ENCODE measurements around the gene XRCC1. TPM values are rescaled to one million over a fixed set of nuclear protein-coding genes. Genes with fewer than 3 reads are reported as not detected.

XRCC1 gene
- total and polyA plus RNA-seq, 2 donors, result 23.2 to 28.2 TPM

GRCh38 chr19:43545276-43545675, 30.1 kb downstream of the XRCC1 start:
- WGBS, result 78% methylated on average over 5 of the region's 5 CpGs
- H3K27ac ChIP-seq (ENCODE audit: low read depth in 1 of 2, low read length in 1 of 2), result no peak overlapping the region
- peaks cover 0 to 11% of the 10 kb centered on the region in 2 donors for H3K4me1 ChIP-seq (ENCODE audit: control insufficient read depth in 2 of 2, insufficient read depth in 2 of 2, low read length in 2 of 2)
- no peaks in the 10 kb centered on the region for H3K9me3 ChIP-seq (ENCODE audit: control insufficient read depth in 2 of 2, insufficient read depth in 1 of 2, low read length in 1 of 2)
- no peaks in the 10 kb centered on the region for H3K27me3 ChIP-seq (ENCODE audit: control insufficient read depth in 2 of 2, insufficient read depth in 1 of 2, low read length in 1 of 2)
- H3K36me3 ChIP-seq (ENCODE audit: control insufficient read depth in 2 of 2, insufficient read depth in 2 of 2, low read length in 1 of 2), result peaks cover 56 to 78% of the 10 kb centered on the region in 2 donors
- DNase-seq (ENCODE audit: low read depth in 6 of 9, low spot score in 9 of 9), result peak in 1 of 9 donors; percentile 49
- H3K4me3 ChIP-seq (ENCODE audit: low read length in 2 of 2), result no peak overlapping the region

DNA sequence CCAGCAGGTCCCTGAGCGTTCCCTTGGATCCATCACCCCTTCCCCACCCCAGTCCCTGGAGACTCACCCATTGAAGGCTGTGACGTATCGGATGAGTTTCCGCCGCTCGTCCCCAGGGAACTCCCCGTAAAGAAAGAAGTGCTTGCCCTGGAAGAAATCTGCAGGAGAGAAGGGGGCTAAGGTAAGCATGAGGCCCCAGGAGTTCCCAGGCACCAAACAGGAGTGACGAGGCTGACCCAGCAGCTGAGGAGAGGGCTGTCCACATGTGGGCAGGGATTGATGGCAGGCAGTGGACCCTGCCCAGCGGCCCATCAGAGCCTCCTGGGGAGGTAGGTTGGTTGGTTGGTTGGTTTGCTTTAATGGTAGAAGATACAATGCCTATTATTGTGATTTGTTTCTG, 31.2 kb downstream of the XRCC1 start:
- WGBS, result over 99% methylated on average over 9 of the region's 9 CpGs
- peaks cover 57 to 73% of the 10 kb centered on the region in 2 donors for H3K36me3 ChIP-seq (ENCODE audit: control insufficient read depth in 2 of 2, insufficient read depth in 2 of 2, low read length in 1 of 2)

GRCh38 chr19:43541920-43542650, 33.2 kb downstream of the XRCC1 start:
- no peak for DNase-seq (ENCODE audit: low read depth in 6 of 9, low spot score in 9 of 9)
- H3K36me3 ChIP-seq (ENCODE audit: control insufficient read depth in 2 of 2, insufficient read depth in 2 of 2, low read length in 1 of 2), result peaks cover 76 to 84% of the 10 kb centered on the region in 2 donors
- WGBS, result 98% methylated on average over 5 of the region's 5 CpGs

More for the DNA sequence above, 31.2 kb downstream of the XRCC1 start:
- Histone ChIP-seq H3K9me3 (ENCODE audit: control insufficient read depth in 2 of 2, insufficient read depth in 1 of 2, low read length in 1 of 2) (peaks cover 0 to 4% of the 10 kb centered on the region in 2 donors), H3K27ac (ENCODE audit: low read depth in 1 of 2, low read length in 1 of 2) (no peak overlapping the region), H3K27me3 (ENCODE audit: control insufficient read depth in 2 of 2, insufficient read depth in 1 of 2, low read length in 1 of 2) (no peaks in the 10 kb centered on the region), H3K4me3 (ENCODE audit: low read length in 2 of 2) (no peak overlapping the region), H3K4me1 (ENCODE audit: control insufficient read depth in 2 of 2, insufficient read depth in 2 of 2, low read length in 2 of 2) (peaks cover 0 to 11% of the 10 kb centered on the region in 2 donors)
- no peak for DNase-seq (ENCODE audit: low read depth in 6 of 9, low spot score in 9 of 9)

GRCh38 chr19:43540381-43540780, 34.9 kb downstream of the XRCC1 start:
- Histone ChIP-seq H3K36me3 (ENCODE audit: control insufficient read depth in 2 of 2, insufficient read depth in 2 of 2, low read length in 1 of 2) (peaks cover 70 to 77% of the 10 kb centered on the region in 2 donors), H3K9me3 (ENCODE audit: control insufficient read depth in 2 of 2, insufficient read depth in 1 of 2, low read length in 1 of 2) (peaks cover 0 to 4% of the 10 kb centered on the region in 2 donors), H3K27me3 (ENCODE audit: control insufficient read depth in 2 of 2, insufficient read depth in 1 of 2, low read length in 1 of 2) (no peaks in the 10 kb centered on the region), H3K4me1 (ENCODE audit: control insufficient read depth in 2 of 2, insufficient read depth in 2 of 2, low read length in 2 of 2) (peaks cover 0 to 3% of the 10 kb centered on the region in 2 donors), H3K4me3 (ENCODE audit: low read length in 2 of 2) (no peak overlapping the region), H3K27ac (ENCODE audit: low read depth in 1 of 2, low read length in 1 of 2) (no peak overlapping the region)
- 96% methylated on average over 3 of the region's 3 CpGs for WGBS
- no peak for DNase-seq (ENCODE audit: low read depth in 6 of 9, low spot score in 9 of 9)

More at GRCh38 chr19:43541920-43542650, 33.2 kb downstream of the XRCC1 start:
- peaks cover 0 to 4% of the 10 kb centered on the region in 2 donors for H3K9me3 ChIP-seq (ENCODE audit: control insufficient read depth in 2 of 2, insufficient read depth in 1 of 2, low read length in 1 of 2)
- peaks cover 0 to 11% of the 10 kb centered on the region in 2 donors for H3K4me1 ChIP-seq (ENCODE audit: control insufficient read depth in 2 of 2, insufficient read depth in 2 of 2, low read length in 2 of 2)
- no peaks in the 10 kb centered on the region for H3K27me3 ChIP-seq (ENCODE audit: control insufficient read depth in 2 of 2, insufficient read depth in 1 of 2, low read length in 1 of 2)
- H3K27ac ChIP-seq (ENCODE audit: low read depth in 1 of 2, low read length in 1 of 2), result no peak overlapping the region
- no peak overlapping the region for H3K4me3 ChIP-seq (ENCODE audit: low read length in 2 of 2)

- peaks cover 59 to 68% of the 10 kb centered on the region in 2 donors for H3K36me3 ChIP-seq (ENCODE audit: control insufficient read depth in 2 of 2, insufficient read depth in 2 of 2, low read length in 1 of 2)
- H3K4me1 ChIP-seq (ENCODE audit: control insufficient read depth in 2 of 2, insufficient read depth in 2 of 2, low read length in 2 of 2), result peaks cover 2 to 8% of the 10 kb centered on the region in 2 donors
- H3K27ac ChIP-seq (ENCODE audit: low read depth in 1 of 2, low read length in 1 of 2), result no peak overlapping the region
- no peaks in the 10 kb centered on the region for H3K27me3 ChIP-seq (ENCODE audit: control insufficient read depth in 2 of 2, insufficient read depth in 1 of 2, low read length in 1 of 2)
- no peak overlapping the region for H3K4me3 ChIP-seq (ENCODE audit: low read length in 2 of 2)
- DNase-seq (ENCODE audit: low read depth in 6 of 9, low spot score in 9 of 9), result no peak
- H3K9me3 ChIP-seq (ENCODE audit: control insufficient read depth in 2 of 2, insufficient read depth in 1 of 2, low read length in 1 of 2), result peaks cover 0 to 4% of the 10 kb centered on the region in 2 donors
Observed at GRCh38 chr19:43538922-43539321, 36.4 kb downstream of the XRCC1 start.

- Histone ChIP-seq H3K27ac (ENCODE audit: low read depth in 1 of 2, low read length in 1 of 2) (no peak overlapping the region), H3K36me3 (ENCODE audit: control insufficient read depth in 2 of 2, insufficient read depth in 2 of 2, low read length in 1 of 2) (peaks cover 26 to 32% of the 10 kb centered on the region in 2 donors), H3K27me3 (ENCODE audit: control insufficient read depth in 2 of 2, insufficient read depth in 1 of 2, low read length in 1 of 2) (no peaks in the 10 kb centered on the region), H3K4me1 (ENCODE audit: control insufficient read depth in 2 of 2, insufficient read depth in 2 of 2, low read length in 2 of 2) (peaks cover 2 to 23% of the 10 kb centered on the region in 2 donors), H3K4me3 (ENCODE audit: low read length in 2 of 2) (no peak overlapping the region), H3K9me3 (ENCODE audit: control insufficient read depth in 2 of 2, insufficient read depth in 1 of 2, low read length in 1 of 2) (peaks cover 0 to 4% of the 10 kb centered on the region in 2 donors)
- DNase-seq (ENCODE audit: low read depth in 6 of 9, low spot score in 9 of 9), result peak in 2 of 9 donors; percentile 40 to 52
- WGBS, result 86% methylated on average over 62 of the region's 62 CpGs
Observed at GRCh38 chr19:43534816-43535761, 40.2 kb downstream of the XRCC1 start.

DNA sequence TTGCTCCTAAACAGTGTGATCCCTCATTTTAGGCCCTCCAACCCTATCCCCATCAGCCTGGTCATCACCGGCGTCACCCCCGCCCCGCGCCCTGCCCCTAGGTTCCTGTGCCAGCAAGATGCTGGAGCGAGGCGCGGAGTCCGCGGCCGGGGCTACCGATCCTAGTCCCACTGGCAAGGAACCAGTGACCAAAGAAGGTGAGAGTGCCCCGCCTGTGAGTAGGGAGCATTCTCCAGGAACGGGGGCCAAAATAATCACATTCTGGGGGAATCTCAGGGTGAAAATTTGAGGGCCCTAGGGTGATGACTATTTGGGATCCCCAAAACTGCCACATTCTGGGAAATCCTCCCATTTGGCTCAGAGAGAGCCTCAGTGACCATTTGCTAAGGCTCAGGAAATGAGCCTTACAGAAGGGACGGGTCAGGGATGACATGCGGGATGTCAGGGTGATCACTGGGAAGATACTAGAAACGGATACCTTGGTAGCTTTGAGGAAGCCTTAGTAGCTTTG, 41.0 kb downstream of the XRCC1 start:
- Histone ChIP-seq H3K9me3 (ENCODE audit: control insufficient read depth in 2 of 2, insufficient read depth in 1 of 2, low read length in 1 of 2) (peaks cover 0 to under 1% of the 10 kb centered on the region in 2 donors), H3K27ac (ENCODE audit: low read depth in 1 of 2, low read length in 1 of 2) (peak overlapping the region; percentile 57 to 58), H3K36me3 (ENCODE audit: control insufficient read depth in 2 of 2, insufficient read depth in 2 of 2, low read length in 1 of 2) (peaks cover 21 to 30% of the 10 kb centered on the region in 2 donors), H3K27me3 (ENCODE audit: control insufficient read depth in 2 of 2, insufficient read depth in 1 of 2, low read length in 1 of 2) (no peaks in the 10 kb centered on the region), H3K4me1 (ENCODE audit: control insufficient read depth in 2 of 2, insufficient read depth in 2 of 2, low read length in 2 of 2) (peaks cover 2 to 23% of the 10 kb centered on the region in 2 donors), H3K4me3 (ENCODE audit: low read length in 2 of 2) (no peak overlapping the region)
- DNase-seq (ENCODE audit: low read depth in 6 of 9, low spot score in 9 of 9), result no peak
- 74% methylated on average over 17 of the region's 17 CpGs for WGBS

DNA sequence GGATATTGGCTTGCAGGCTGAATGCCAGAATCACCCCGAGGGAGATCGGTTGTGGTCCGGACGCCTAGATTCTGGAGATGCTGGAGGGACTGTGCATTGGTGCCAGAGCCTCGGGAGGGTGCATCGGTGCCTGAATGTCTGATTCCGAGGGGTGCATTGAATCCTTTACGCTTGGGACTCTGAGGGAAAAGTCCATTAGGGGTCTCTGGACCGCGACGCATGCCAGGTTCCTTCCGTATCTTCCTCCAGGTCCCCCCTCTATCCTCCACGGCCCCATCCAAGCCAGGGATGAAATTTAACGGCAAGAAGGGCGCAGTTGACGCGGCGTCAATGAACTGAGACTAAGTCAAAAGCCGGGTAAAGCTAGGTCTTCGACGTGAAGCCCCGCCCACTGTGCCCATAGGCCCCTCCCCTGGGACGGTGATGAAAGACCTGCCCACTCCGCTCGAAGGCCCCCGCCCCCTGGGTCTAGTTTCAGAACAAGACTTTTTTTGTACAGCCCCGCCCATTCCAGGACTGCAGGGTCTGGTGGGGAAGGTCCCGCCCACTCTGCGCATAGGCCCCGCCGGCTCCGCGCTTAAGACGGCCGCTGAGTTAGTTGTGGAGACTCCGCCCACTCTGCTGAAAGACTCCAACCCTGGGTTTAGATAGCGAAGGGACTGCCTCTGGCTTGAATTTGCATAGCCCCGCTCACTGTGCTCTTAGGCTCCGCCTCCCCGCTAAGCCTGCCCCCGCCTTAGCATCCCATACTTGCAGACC, 41.6 kb downstream of the XRCC1 start:
- peak overlapping the region; percentile 92 to 93 for H3K27ac ChIP-seq (ENCODE audit: low read depth in 1 of 2, low read length in 1 of 2)
- peak; percentile 93 to 99 (median 98) for DNase-seq (ENCODE audit: low read depth in 6 of 9, low spot score in 9 of 9)
- H3K4me3 ChIP-seq (ENCODE audit: low read length in 2 of 2), result peak overlapping the region; percentile 63 to 75
- no peaks in the 10 kb centered on the region for H3K27me3 ChIP-seq (ENCODE audit: control insufficient read depth in 2 of 2, insufficient read depth in 1 of 2, low read length in 1 of 2)
- no peaks in the 10 kb centered on the region for H3K9me3 ChIP-seq (ENCODE audit: control insufficient read depth in 2 of 2, insufficient read depth in 1 of 2, low read length in 1 of 2)
- peaks cover 2 to 23% of the 10 kb centered on the region in 2 donors for H3K4me1 ChIP-seq (ENCODE audit: control insufficient read depth in 2 of 2, insufficient read depth in 2 of 2, low read length in 2 of 2)
- H3K36me3 ChIP-seq (ENCODE audit: control insufficient read depth in 2 of 2, insufficient read depth in 2 of 2, low read length in 1 of 2), result peaks cover 16 to 26% of the 10 kb centered on the region in 2 donors
- WGBS, result 2% methylated on average over 41 of the region's 41 CpGs
